ENCODE measurements around the gene SREBF1.

The SREBF1 gene

DNA sequence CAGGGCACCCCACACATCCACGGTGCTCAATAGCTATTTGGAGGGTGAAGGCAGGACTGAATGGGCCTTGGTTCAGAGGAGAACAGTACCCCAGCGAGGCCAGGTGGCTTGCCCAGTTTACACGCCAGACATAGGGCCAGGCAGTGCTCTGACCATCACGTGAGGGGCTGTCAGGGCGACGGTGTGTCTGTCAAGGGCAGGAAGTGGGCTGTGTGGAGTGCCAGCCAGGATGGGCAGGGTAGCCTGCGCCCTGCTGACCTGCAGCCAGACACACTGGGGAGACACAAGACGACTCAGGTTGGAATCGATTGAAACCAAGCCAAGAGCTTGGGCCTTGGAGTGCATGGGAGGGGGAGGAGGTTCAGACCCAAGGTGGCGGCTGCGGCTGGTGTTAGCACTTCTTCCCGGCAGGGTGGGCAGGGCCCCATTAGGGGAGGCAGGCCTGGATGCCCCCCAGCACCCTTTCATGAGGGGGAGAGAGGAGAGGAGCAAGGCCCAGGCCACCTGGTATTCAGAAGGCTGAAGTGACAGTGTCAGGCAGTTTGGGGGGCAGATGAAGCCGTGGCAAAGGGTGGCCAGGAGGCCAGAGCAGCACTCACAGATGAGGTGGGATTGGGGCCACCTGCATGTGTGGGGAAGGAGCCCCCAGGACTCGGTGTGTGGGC, 68.2 kb downstream of the SREBF1 start:
- H3K27ac ChIP-seq: no peak overlapping the region
- TF ChIP-seq, protein P1, sequence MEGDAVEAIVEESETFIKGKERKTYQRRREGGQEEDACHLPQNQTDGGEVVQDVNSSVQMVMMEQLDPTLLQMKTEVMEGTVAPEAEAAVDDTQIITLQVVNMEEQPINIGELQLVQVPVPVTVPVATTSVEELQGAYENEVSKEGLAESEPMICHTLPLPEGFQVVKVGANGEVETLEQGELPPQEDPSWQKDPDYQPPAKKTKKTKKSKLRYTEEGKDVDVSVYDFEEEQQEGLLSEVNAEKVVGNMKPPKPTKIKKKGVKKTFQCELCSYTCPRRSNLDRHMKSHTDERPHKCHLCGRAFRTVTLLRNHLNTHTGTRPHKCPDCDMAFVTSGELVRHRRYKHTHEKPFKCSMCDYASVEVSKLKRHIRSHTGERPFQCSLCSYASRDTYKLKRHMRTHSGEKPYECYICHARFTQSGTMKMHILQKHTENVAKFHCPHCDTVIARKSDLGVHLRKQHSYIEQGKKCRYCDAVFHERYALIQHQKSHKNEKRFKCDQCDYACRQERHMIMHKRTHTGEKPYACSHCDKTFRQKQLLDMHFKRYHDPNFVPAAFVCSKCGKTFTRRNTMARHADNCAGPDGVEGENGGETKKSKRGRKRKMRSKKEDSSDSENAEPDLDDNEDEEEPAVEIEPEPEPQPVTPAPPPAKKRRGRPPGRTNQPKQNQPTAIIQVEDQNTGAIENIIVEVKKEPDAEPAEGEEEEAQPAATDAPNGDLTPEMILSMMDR (IDR thresholded peaks at IDR 0.05): no peak

DNA sequence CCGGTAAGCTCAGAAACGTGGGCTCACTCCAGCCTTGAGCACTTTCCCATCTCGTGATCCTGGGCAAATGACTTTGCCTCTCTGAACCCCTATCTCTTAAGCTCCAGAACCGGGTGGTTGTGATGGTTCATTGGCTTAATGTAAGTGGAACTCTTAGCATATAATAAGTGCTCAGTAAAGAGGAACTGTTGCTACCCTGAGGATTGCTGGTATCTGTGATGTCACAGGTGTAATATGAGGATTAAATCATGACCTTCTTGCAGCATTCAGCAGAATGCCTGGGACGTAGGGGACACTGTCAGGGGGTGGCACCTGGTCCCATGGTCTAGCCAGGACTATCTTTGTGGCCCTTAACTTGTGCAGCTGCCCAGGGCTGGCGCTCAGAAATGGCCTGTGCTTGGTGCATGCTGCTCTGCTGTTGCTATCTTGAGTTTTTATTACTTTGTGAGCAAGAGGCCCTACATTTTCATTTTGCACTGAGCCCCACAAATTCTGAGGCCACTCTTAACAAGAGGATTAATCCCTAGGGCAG, 68.8 kb downstream of the SREBF1 start:
- H3K4me1 ChIP-seq (ENCODE audit: control insufficient read depth in 1 of 2, insufficient read depth in 1 of 2, low read depth in 1 of 2, low read length in 1 of 2): no peaks in the 10 kb centered on the region
- H3K4me3 ChIP-seq (ENCODE audit: low read depth in 1 of 2, low read length in 1 of 2): no peak overlapping the region
- H3K9me3 ChIP-seq: no peaks in the 10 kb centered on the region
- no peaks in the 10 kb centered on the region for H3K27me3 ChIP-seq
- H3K36me3 ChIP-seq: peaks cover 3% of the 10 kb centered on the region
- TF ChIP-seq, protein P1 (IDR thresholded peaks at IDR 0.05): no peak
- H3K27ac ChIP-seq: no peak overlapping the region

More for the DNA sequence above, 68.2 kb downstream of the SREBF1 start:
- no peaks in the 10 kb centered on the region for H3K27me3 ChIP-seq
- H3K9me3 ChIP-seq: no peaks in the 10 kb centered on the region
- H3K4me3 ChIP-seq (ENCODE audit: low read depth in 1 of 2, low read length in 1 of 2): no peak overlapping the region
- H3K4me1 ChIP-seq (ENCODE audit: control insufficient read depth in 1 of 2, insufficient read depth in 1 of 2, low read depth in 1 of 2, low read length in 1 of 2): no peaks in the 10 kb centered on the region
- peaks cover 3% of the 10 kb centered on the region for H3K36me3 ChIP-seq

DNA sequence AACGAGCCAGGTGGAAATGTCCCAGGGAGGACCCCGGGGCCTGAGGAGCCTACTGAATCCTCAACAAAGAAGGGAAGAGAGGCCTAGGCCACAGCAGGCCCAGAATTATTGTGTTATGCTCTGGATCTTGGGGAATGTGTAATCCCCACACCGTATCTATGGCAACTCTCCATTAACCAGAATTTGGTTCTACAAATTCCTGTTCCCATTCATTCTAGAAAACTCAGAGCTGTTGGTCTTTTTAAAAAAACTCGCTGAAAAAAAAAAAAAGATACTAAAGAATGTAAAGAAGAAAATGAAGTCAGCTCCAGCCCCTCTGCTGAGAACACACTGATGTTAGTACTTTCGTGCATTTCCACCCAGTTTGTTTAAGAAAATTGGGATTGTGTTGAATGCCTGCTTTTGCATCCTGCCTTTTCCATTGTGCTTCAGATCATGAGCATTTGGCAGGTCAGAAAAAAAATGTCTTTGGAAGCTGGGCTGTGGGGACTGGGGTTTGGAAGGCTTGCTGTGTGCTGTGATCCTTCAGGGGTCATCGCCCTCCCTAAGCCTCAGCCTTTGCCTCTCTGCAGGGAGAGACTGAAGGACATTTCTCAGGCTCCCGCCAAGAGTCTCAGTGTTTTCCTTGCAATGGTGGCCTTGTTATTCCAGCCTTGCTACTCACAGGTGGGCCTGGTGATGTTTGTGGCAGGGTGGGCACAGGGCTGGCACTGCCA, 69.5 kb downstream of the SREBF1 start:
- Histone ChIP-seq H3K4me3 (ENCODE audit: low read depth in 1 of 2, low read length in 1 of 2) (no peak overlapping the region), H3K36me3 (peaks cover 3% of the 10 kb centered on the region), H3K27me3 (no peaks in the 10 kb centered on the region), H3K27ac (no peak overlapping the region), H3K9me3 (no peaks in the 10 kb centered on the region), H3K4me1 (ENCODE audit: control insufficient read depth in 1 of 2, insufficient read depth in 1 of 2, low read depth in 1 of 2, low read length in 1 of 2) (no peaks in the 10 kb centered on the region)
- TF ChIP-seq, protein P1 (IDR thresholded peaks at IDR 0.05): no peak

DNA sequence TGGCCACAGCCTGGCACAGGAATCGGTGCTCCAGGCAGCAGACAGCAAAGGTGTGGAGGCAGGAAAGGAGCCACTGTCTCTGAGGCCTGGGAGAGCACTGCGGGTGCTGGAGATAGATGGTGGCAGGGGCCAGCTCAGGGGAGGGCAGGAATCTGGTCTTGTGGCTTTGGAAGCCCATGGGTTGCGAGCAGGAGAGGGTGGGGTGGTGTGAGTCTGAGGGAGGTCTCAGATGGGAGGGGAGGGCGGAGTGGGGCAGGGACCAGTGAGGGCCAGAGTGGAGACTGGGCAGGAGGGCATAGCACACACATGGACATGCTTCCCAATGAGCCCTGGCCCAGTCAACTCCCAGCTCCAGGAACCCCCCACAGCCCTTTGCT, 70.1 kb downstream of the SREBF1 start:
- Histone ChIP-seq H3K36me3 (peaks cover 3% of the 10 kb centered on the region), H3K27ac (no peak overlapping the region), H3K9me3 (no peaks in the 10 kb centered on the region), H3K4me3 (ENCODE audit: low read depth in 1 of 2, low read length in 1 of 2) (no peak overlapping the region), H3K4me1 (ENCODE audit: control insufficient read depth in 1 of 2, insufficient read depth in 1 of 2, low read depth in 1 of 2, low read length in 1 of 2) (no peaks in the 10 kb centered on the region), H3K27me3 (no peaks in the 10 kb centered on the region)
- TF ChIP-seq, protein P1 (IDR thresholded peaks at IDR 0.05): no peak

DNA sequence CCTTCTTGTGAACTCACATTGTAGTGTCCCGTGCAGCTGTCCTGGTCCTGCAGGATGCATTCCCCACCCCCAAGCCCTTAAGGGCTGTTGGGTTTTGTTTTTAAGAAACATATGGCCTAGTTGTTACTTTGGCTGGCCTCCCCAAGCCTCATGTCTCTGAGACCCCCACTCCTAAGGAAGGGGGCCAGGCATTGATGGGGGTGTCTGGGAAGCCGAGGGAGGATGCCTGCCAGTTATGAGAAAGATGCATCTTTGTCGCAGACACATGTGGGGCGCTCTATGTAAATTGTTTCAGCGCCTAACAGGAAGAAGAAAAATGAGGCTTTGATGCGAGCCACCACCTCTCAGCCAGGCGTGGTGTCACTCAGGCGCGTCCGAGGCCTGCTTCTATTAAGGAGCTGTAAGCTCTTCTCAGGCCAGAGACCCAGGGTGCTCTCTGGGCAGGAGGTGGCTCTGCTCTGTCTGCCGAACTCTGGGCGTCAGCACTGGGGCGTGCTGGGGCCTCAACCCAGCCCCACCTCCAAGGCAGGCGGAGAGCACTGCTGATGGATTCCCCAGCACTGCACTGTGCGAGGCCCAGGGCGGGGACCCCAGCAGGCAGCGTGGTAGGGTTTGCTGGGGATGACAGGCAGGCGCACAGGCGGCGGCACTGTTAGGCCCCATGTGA, 70.6 kb downstream of the SREBF1 start:
- Histone ChIP-seq H3K9me3 (no peaks in the 10 kb centered on the region), H3K27ac (no peak overlapping the region), H3K4me1 (ENCODE audit: control insufficient read depth in 1 of 2, insufficient read depth in 1 of 2, low read depth in 1 of 2, low read length in 1 of 2) (no peaks in the 10 kb centered on the region), H3K36me3 (peaks cover 3% of the 10 kb centered on the region), H3K27me3 (no peaks in the 10 kb centered on the region), H3K4me3 (ENCODE audit: low read depth in 1 of 2, low read length in 1 of 2) (no peak overlapping the region)
- TF ChIP-seq, protein P1 (IDR thresholded peaks at IDR 0.05): no peak
